ENCODE data around the gene CFAP299. TPM values are rescaled to one million over a fixed set of nuclear protein-coding genes. Genes with fewer than 3 reads are reported as not detected.

Gene CFAP299
- total RNA-seq, 4 donors from 2014 or later: 0.79 TPM; not detected in 3

DNA sequence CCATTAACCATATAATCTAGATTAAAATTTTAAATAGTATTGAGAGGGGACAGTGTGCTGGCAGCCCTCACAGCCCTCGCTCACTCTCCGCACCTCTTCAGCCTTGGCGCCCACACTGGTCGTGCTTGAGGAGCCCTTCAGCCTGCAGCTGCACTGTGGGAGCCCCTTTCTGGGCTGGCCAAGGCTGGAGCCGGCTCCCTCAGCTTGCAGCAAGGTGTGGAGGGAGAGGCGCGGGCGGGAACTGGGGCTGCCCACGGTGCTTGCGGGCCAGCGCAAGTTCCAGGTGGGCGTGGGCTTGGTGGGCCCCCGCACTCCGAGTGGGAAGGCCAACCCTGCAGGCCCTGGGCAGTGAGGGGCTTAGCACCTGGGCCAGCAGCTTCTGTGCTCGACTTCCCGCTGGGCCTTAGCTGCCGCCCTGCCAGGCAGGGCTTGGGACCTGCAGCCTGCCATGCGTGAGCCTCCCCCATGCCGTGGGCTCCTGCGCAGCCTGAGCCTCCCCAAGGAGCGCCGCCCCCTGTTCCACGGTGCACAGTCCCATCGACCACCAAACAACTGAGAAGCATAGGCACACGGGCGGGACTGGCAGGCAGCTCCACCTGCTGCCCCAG, 32.8 kb upstream of the CFAP299 start:
- no peak for DNase-seq (ENCODE audit: low spot score)
- ATAC-seq (ENCODE audit: low FRiP score): no peak
- TF ChIP-seq, protein P1, sequence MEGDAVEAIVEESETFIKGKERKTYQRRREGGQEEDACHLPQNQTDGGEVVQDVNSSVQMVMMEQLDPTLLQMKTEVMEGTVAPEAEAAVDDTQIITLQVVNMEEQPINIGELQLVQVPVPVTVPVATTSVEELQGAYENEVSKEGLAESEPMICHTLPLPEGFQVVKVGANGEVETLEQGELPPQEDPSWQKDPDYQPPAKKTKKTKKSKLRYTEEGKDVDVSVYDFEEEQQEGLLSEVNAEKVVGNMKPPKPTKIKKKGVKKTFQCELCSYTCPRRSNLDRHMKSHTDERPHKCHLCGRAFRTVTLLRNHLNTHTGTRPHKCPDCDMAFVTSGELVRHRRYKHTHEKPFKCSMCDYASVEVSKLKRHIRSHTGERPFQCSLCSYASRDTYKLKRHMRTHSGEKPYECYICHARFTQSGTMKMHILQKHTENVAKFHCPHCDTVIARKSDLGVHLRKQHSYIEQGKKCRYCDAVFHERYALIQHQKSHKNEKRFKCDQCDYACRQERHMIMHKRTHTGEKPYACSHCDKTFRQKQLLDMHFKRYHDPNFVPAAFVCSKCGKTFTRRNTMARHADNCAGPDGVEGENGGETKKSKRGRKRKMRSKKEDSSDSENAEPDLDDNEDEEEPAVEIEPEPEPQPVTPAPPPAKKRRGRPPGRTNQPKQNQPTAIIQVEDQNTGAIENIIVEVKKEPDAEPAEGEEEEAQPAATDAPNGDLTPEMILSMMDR (IDR thresholded peaks at IDR 0.05): no peak

DNA sequence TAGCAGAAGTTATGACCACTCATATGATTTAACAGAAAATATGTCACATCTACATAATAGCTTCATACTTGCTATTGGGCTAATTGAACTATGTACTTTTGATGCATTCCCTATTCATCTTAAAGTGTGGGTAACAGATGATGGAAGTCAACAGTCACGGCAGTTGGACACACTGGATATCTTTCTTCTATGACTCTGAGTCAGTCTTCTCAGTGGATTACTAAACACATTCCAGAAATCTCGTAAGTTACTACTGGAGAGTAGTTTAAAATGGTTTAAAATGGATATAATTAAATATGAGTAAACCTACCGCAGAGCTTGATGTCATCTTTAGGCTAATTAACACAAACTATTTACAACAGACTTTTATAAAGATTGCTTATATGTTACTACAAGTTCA, 30.1 kb upstream of the CFAP299 start:
- TF ChIP-seq, protein P1 (IDR thresholded peaks at IDR 0.05): no peak

DNA sequence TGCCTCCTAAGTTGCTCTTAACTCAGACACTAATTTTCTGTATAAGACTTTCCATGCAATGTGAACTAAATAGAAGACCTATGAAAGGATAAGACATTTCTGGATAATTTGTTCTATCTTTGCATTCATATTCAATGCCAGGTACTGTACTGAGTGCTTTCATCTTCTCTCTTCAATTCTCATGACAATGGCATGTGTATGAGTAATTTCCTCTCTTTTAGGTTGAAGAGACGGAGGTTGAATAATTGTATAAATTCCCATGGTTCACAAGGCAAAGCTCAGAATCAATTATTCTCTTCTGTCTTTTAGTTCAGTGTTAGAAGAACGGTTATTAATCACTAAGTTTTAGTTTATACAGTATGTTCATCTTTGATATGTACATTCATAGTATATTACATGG, 29.3 kb upstream of the CFAP299 start:
- DNase-seq (ENCODE audit: low spot score) (no peak), ATAC-seq (ENCODE audit: low FRiP score) (no peak)
- TF ChIP-seq, protein P1 (IDR thresholded peaks at IDR 0.05): no peak

More for the DNA sequence above, 30.1 kb upstream of the CFAP299 start:
- ATAC-seq (ENCODE audit: low FRiP score): no peak
- DNase-seq (ENCODE audit: low spot score): no peak

DNA sequence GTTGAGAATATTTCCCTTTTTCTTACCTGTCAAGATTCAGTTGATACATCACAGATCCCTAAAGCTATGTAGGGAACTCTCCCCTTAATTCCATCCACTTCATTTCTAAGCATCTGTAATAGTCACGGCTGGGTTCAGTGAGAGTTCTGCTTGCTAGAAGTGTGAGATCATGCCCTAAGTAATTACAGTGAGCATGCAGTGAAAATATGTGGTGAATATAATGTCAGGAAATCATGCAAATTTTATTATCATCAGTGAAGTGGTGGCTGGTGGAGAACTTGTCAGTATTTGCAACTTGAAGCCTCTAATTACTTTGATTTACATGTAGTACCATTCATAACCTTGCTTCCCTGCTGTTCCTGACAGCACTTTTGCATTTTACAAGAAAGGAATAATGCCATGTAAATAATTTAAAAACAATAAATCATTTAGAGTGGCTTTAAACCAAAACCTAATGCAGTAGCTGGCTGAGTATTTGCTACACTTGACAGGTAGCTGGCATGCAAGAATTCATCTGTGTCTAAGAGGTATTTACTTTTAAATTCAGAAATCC, 28.3 kb upstream of the CFAP299 start:
- TF ChIP-seq, protein P1 (IDR thresholded peaks at IDR 0.05): no peak
- ATAC-seq (ENCODE audit: low FRiP score): peak; percentile 52
- no peak for DNase-seq (ENCODE audit: low spot score)

DNA sequence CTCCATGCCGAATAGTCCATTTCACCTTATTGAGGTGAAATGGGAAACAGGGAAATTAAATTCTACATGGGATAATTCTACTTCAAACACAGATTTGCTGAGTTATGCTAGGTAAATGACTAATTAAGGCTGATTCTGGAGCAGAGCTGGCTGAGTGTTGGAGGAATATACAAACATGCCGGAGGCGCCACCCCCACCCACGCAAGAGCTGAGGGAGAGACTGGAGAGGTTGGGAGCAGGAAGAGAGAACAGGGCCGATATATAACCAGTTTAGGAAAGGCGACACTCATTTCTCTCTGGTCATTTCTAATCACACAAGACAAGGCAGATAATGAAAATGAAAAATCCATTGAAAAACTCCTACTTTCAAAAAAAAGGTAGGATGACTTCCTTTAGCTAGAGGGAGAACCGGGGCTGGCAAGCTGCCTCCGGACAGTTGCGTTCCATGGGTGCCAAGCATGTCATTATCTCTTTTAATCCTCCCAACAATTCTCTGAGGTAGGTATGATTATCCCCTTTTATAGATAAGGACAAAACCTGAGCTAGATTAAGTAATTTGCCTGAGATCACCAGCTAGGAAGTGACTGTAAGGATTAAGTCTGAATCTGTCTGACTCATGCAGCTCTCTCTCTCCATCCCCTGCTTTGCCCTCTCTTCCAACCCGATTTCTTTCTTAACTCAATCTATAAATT, 27.6 kb upstream of the CFAP299 start:
- TF ChIP-seq, protein P1 (IDR thresholded peaks at IDR 0.05): no peak
- ATAC-seq (ENCODE audit: low FRiP score) (peak; percentile 87), DNase-seq (ENCODE audit: low spot score) (no peak)

DNA sequence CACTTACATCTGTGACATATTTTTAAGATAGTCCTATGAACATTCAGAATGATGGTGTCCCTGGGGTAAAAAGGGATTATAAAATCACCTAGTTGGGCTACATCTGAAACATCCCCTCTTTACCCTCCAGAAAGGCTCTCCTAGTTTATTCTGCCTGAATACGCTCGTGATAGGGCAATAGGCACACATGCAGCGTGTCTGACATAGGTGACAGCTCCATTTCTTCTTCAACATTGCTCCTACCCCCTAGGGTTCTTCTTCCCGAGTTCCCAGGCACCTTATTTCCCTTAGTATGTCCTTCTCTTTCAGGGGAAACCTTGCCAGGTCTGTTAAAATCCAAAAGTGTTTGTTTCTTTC, 27.1 kb upstream of the CFAP299 start:
- DNase-seq (ENCODE audit: low spot score) (no peak), ATAC-seq (ENCODE audit: low FRiP score) (no peak)
- TF ChIP-seq, protein P1 (IDR thresholded peaks at IDR 0.05): no peak

Measured in omental fat pad (tissue), 4 donors.